ENCODE results near the gene WFDC10A.

DNA sequence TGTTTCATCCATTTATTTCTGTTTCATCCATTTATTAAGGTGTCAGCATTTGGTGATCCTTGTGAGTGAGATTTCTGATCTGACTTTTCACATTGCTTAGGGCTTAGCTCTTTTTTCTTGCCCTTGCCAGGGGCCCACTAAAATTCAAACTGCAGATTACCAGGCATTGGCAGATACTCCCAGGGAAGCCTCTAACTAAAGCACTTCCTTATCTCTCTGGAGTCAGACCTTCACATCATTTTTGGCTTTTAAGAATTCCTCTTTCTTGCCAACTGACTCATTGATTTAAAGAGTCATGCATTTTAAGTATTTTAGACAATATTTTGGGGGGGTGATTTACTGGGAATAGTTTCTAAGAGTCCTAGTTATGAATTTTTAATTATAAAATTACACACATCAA is 47.8 kb upstream of the WFDC10A start:
- TF ChIP-seq CTCF (conservative IDR thresholded peaks at IDR 0.05 in 1 of 2, IDR thresholded peaks at IDR 0.05 in 1 of 2; ENCODE audit: low read depth in 1 of 2, low read length in 2 of 2) (no peak), EZH2 (IDR thresholded peaks at IDR 0.05; ENCODE audit: low read length, missing control alignments) (no peak)
